Activated CD4-positive, alpha-beta memory T cell treated with anti-CD3 and anti-CD28 coated beads for 36 hours (primary cell): Measurements from ENCODE around the gene TFR2. TPM values are rescaled to one million over a fixed set of nuclear protein-coding genes. Genes with fewer than 3 reads are reported as not detected.

Source experiments
- CTCF ChIA-PET: fragments of 350-600 bp; sonication (Branson Sonifier 250); formaldehyde crosslinking; loops from one replicate; lab custom pipeline; 2021; ENCODE audit warnings: antibody characterized with exemption, inconsistent platforms; lab: Charles Lee
- POLR2A ChIA-PET: fragments of 350-600 bp; sonication (Branson Sonifier 250); formaldehyde crosslinking; loops from one replicate; lab custom pipeline; 2021; ENCODE audit warnings: antibody characterized with exemption; lab: Charles Lee
- DNase-seq: peaks from one replicate; pipeline ENCODE4 v3.0.0-alpha.2; 2020
- H3K27ac Mint-ChIP-seq: one replicate; pipeline ENCODE4 v1.8.0; 2021; ENCODE audit warnings: mixed read lengths
- H3K27me3 Mint-ChIP-seq: one replicate; pipeline ENCODE4 v1.8.0; 2021; ENCODE audit warnings: mixed read lengths
- H3K36me3 Mint-ChIP-seq: one replicate; pipeline ENCODE4 v1.8.0; 2021; ENCODE audit warnings: mixed read lengths
- H3K4me1 Mint-ChIP-seq: one replicate; pipeline ENCODE4 v1.8.0; 2021; ENCODE audit warnings: low read depth, mixed read lengths
- H3K4me3 Mint-ChIP-seq: one replicate; pipeline ENCODE4 v1.8.0; 2021; ENCODE audit warnings: mild to moderate bottlenecking, mixed read lengths
- H3K9me3 Mint-ChIP-seq: one replicate; pipeline ENCODE4 v1.8.0; 2021; ENCODE audit warnings: mixed read lengths
- intact Hi-C: fragments of 100-400 bp; cut with micrococcal nuclease; formaldehyde crosslinking; loops from one replicate; pipeline ENCODE4 v1.15.1; 2023
- total RNA-seq, 2 experiments: library from RNA; stranded (reverse); gene quantifications; one replicate each; pipeline ENCODE4 v1.2.3, GENCODE V29; 2021

Gene TFR2
- total RNA-seq, 2 experiments from 2014 or later, result 8.7 to 9.9 TPM

- no peak for DNase-seq
- ChIA-PET CTCF (interaction anchor here (0.8 kb wide), 1 partner anchor 21 kb away, joined by 3 read pairs; the partner anchor contains the start of genes FBXO24 and LRCH4), POLR2A (no interaction called here)
- H3K9me3 Mint-ChIP-seq, result no peaks in the 10 kb centered on the region
- no peaks in the 10 kb centered on the region for H3K27me3 Mint-ChIP-seq
- intact Hi-C loops, result no loop called here
- H3K4me1 Mint-ChIP-seq, result peaks cover 21% of the 10 kb centered on the region
- peak overlapping the region; percentile 13 for H3K27ac Mint-ChIP-seq
- no peak overlapping the region for H3K4me3 Mint-ChIP-seq
- no peaks in the 10 kb centered on the region for H3K36me3 Mint-ChIP-seq
Measured at GRCh38 chr7:100607111-100607510, 34.2 kb downstream of the TFR2 start.

DNA sequence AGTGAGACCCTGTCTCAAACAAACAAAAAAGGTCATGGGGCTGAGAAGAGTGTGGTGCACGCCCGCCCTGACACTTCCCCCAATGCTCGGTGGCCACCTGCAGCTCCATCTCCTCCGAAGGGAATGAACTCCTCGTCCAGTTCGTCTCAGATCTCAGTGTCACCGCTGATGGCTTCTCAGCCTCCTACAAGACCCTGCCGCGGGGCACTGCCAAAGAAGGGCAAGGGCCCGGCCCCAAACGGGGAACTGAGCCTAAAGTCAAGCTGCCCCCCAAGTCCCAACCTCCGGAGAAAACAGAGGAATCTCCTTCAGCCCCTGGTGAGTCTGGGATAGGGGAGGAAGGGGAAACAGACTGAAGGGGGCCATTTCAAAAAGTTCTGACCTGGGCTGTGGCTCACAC, 35.0 kb downstream of the TFR2 start:
- Mint-ChIP-seq H3K4me3 (no peak overlapping the region), H3K4me1 (peaks cover 21% of the 10 kb centered on the region), H3K27me3 (no peaks in the 10 kb centered on the region), H3K27ac (no peak overlapping the region), H3K9me3 (no peaks in the 10 kb centered on the region), H3K36me3 (no peaks in the 10 kb centered on the region)
- ChIA-PET CTCF (interaction anchor here (2.2 kb wide), 1 partner anchor 99 kb away, joined by 9 read pairs; the partner anchor contains the start of gene POP7), POLR2A (interaction anchor here (1.4 kb wide), 1 partner anchor 20 kb away, joined by 5 read pairs; the partner anchor contains the start of genes FBXO24 and LRCH4)
- no peak for DNase-seq
- intact Hi-C loops, result no loop called here

DNA sequence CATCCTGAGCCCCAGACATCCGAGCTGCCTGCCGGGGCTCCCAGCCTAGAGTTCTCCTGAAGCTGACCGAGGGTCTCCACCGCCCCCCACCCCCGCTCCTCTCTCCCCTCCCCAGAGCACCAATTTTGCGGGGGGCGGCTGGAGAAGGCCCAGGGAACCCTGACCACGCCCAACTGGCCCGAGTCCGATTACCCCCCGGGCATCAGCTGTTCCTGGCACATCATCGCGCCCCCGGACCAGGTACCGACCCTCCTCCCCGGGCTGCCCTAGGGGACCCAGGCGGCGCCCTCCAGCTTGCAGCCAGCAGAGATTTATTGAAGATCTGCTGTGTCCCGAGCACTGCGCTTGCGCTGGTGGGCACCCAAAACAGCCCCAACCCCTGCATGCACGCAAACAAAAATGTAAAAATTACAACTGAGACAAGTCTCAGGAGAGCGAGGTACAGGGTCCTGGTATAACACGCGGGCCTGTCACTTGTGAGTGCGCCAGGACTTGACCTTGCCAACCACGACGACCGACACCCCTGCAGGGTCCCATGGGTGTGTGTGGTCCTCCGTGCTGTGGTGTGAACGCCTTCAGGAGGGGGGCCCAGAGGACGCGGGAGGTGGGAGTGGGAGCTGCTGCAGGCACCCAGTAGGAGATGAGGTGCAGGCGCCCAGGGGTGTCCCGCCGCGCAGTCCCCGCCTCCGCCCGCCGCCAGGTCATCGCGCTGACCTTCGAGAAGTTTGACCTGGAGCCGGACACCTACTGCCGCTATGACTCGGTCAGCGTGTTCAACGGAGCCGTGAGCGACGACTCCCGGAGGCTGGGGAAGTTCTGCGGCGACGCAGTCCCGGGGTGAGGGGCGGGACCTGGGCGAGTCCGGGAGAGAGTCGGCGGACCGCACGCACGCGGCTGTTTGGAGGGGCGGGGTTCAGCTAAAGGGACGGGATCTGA, 36.1 kb downstream of the TFR2 start:
- H3K36me3 Mint-ChIP-seq, result no peaks in the 10 kb centered on the region
- CTCF ChIA-PET, result interaction anchor here (0.8 to 2.2 kb wide), 8 partner anchors 15 to 247 kb away, joined by 3 to 13 read pairs (median 4); partner anchors contain the start of genes FBXO24, LRCH4, POP7 and SLC12A9
- H3K4me1 Mint-ChIP-seq, result peaks cover 18% of the 10 kb centered on the region
- H3K27me3 Mint-ChIP-seq, result no peaks in the 10 kb centered on the region
- H3K4me3 Mint-ChIP-seq, result peak overlapping the region; percentile 70
- intact Hi-C loops, result loop anchor here (1.0 to 2.0 kb wide), 4 partner anchors 7 to 90 kb away; partner anchors contain the start of genes FBXO24, GIGYF1, LRCH4 and MOSPD3
- no peak overlapping the region for H3K27ac Mint-ChIP-seq
- POLR2A ChIA-PET, result interaction anchor here (0.7 to 1.4 kb wide), 3 partner anchors 19 to 34 kb away, joined by 3 to 5 read pairs (median 3); partner anchors contain the start of genes FBXO24 and LRCH4
- no peaks in the 10 kb centered on the region for H3K9me3 Mint-ChIP-seq
- peak; percentile 61 for DNase-seq

GRCh38 chr7:100604028-100604975, 37.0 kb downstream of the TFR2 start:
- H3K4me3 Mint-ChIP-seq, result peak overlapping the region; percentile 80
- DNase-seq, result peak; percentile 85
- intact Hi-C loops, result loop anchor here (1.0 to 2.0 kb wide), 4 partner anchors 8 to 90 kb away; partner anchors contain the start of genes FBXO24, GIGYF1, LRCH4 and MOSPD3
- H3K27me3 Mint-ChIP-seq, result no peaks in the 10 kb centered on the region
- ChIA-PET CTCF (interaction anchor here (0.8 to 2.2 kb wide), 13 partner anchors 9 to 248 kb away, joined by 3 to 13 read pairs (median 4); partner anchors contain the start of genes FBXO24, LRCH4, MOSPD3 and POP7), POLR2A (interaction anchor here (0.7 to 1.8 kb wide), 4 partner anchors 8 to 101 kb away, joined by 3 to 5 read pairs (median 3); partner anchors contain the start of genes MOSPD3 and POP7)
- peak overlapping the region; percentile 52 for H3K27ac Mint-ChIP-seq
- no peaks in the 10 kb centered on the region for H3K9me3 Mint-ChIP-seq
- H3K36me3 Mint-ChIP-seq, result no peaks in the 10 kb centered on the region
- peaks cover 18% of the 10 kb centered on the region for H3K4me1 Mint-ChIP-seq

GRCh38 chr7:100603726-100604027, 37.7 kb downstream of the TFR2 start:
- Mint-ChIP-seq H3K9me3 (no peaks in the 10 kb centered on the region), H3K4me1 (peaks cover 18% of the 10 kb centered on the region), H3K27me3 (no peaks in the 10 kb centered on the region), H3K4me3 (peak overlapping the region; percentile 80), H3K27ac (peak overlapping the region; percentile 52), H3K36me3 (no peaks in the 10 kb centered on the region)
- intact Hi-C loops, result loop anchor here (1.0 to 2.0 kb wide), 4 partner anchors 9 to 91 kb away; partner anchors contain the start of genes FBXO24, GIGYF1, LRCH4 and MOSPD3
- ChIA-PET POLR2A (interaction anchor here (0.7 to 1.8 kb wide), 3 partner anchors 9 to 102 kb away, joined by 3 to 5 read pairs (median 3); partner anchors contain the start of genes MOSPD3 and POP7), CTCF (interaction anchor here (0.8 to 2.2 kb wide), 6 partner anchors 9 to 249 kb away, joined by 3 to 5 read pairs (median 4); partner anchors contain the start of genes FBXO24, MOSPD3 and SLC12A9)
- DNase-seq, result no peak

GRCh38 chr7:100602889-100603725, 38.2 kb downstream of the TFR2 start:
- Mint-ChIP-seq H3K4me3 (peak overlapping the region; percentile 80), H3K4me1 (peaks cover 18% of the 10 kb centered on the region), H3K27me3 (no peaks in the 10 kb centered on the region), H3K36me3 (no peaks in the 10 kb centered on the region), H3K27ac (no peak overlapping the region), H3K9me3 (no peaks in the 10 kb centered on the region)
- intact Hi-C loops, result no loop called here
- CTCF ChIA-PET, result interaction anchor here (0.8 to 1.6 kb wide), 5 partner anchors 10 to 102 kb away, joined by 3 to 5 read pairs (median 4); partner anchors contain the start of genes FBXO24 and MOSPD3
- no peak for DNase-seq
- POLR2A ChIA-PET, result interaction anchor here (1.2 to 1.8 kb wide), 2 partner anchors 30 to 102 kb away, joined by 3 to 5 read pairs; partner anchors contain the start of gene POP7

GRCh38 chr7:100600730-100601038, 40.7 kb downstream of the TFR2 start:
- H3K4me1 Mint-ChIP-seq, result peaks cover 16% of the 10 kb centered on the region
- H3K27ac Mint-ChIP-seq, result no peak overlapping the region
- no peaks in the 10 kb centered on the region for H3K27me3 Mint-ChIP-seq
- CTCF ChIA-PET, result no interaction called here
- no peaks in the 10 kb centered on the region for H3K36me3 Mint-ChIP-seq
- POLR2A ChIA-PET, result no interaction called here
- no peak for DNase-seq
- H3K4me3 Mint-ChIP-seq, result no peak overlapping the region
- intact Hi-C loops, result no loop called here
- no peaks in the 10 kb centered on the region for H3K9me3 Mint-ChIP-seq

DNA sequence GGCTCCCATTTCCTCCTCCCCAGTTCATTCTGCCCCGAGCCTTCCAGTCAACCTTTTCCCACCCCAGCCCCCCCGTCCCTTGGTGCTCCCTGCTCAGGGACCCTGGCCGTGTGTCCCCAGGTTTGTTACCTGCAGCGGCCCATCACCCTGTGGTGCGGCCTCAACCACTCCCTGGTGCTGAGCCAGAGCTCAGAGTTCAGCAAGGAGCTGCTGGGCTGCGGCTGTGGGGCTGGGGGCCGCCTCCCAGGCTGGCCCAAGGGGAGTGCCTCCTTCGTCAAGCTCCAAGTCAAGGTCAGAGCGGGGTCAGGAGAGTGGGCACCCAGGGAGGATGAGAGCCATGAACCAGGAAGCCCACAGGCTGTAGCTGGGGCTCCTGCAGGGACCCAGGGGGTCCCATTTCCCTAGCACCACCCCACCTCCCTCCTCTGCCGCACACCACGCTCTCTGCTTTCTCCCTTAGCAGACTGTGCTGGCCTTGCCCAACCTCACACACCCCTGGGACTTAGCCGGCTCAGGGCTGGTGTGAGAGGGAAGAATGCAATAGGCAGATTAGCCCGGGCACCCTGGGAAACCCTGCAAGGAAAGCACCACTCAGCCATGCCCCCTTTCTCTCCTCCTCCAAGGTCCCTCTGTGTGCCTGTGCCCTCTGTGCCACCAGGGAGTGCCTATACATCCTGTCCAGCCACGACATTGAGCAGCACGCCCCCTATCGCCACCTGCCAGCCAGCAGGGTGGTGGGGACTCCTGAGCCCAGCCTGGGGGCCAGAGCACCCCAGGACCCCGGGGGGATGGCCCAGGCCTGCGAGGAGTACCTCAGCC, 41.2 kb downstream of the TFR2 start:
- no peaks in the 10 kb centered on the region for H3K36me3 Mint-ChIP-seq
- intact Hi-C loops, result no loop called here
- no peaks in the 10 kb centered on the region for H3K27me3 Mint-ChIP-seq
- ChIA-PET POLR2A (no interaction called here), CTCF (interaction anchor here (0.6 kb wide), 1 partner anchor 106 kb away, joined by 4 read pairs; the partner anchor contains the start of gene POP7)
- no peaks in the 10 kb centered on the region for H3K9me3 Mint-ChIP-seq
- no peak overlapping the region for H3K27ac Mint-ChIP-seq
- H3K4me1 Mint-ChIP-seq, result peaks cover 11% of the 10 kb centered on the region
- H3K4me3 Mint-ChIP-seq, result no peak overlapping the region
- no peak for DNase-seq

GRCh38 chr7:100598425-100598824, 42.9 kb downstream of the TFR2 start:
- no peaks in the 10 kb centered on the region for H3K27me3 Mint-ChIP-seq
- H3K4me1 Mint-ChIP-seq, result peaks cover 3% of the 10 kb centered on the region
- intact Hi-C loops, result no loop called here
- ChIA-PET POLR2A (no interaction called here), CTCF (interaction anchor here (1.2 kb wide), 1 partner anchor 107 kb away, joined by 3 read pairs; the partner anchor contains the start of gene POP7)
- H3K4me3 Mint-ChIP-seq, result no peak overlapping the region
- DNase-seq, result no peak
- no peak overlapping the region for H3K27ac Mint-ChIP-seq
- H3K9me3 Mint-ChIP-seq, result no peaks in the 10 kb centered on the region
- H3K36me3 Mint-ChIP-seq, result no peaks in the 10 kb centered on the region

- no peak overlapping the region for H3K4me3 Mint-ChIP-seq
- intact Hi-C loops, result no loop called here
- DNase-seq, result no peak
- H3K9me3 Mint-ChIP-seq, result no peaks in the 10 kb centered on the region
- ChIA-PET CTCF (interaction anchor here (1.3 to 1.8 kb wide), 3 partner anchors 9 to 39 kb away, joined by 3 to 4 read pairs (median 4); partner anchors contain the start of gene FBXO24), POLR2A (no interaction called here)
- no peak overlapping the region for H3K27ac Mint-ChIP-seq
- H3K36me3 Mint-ChIP-seq, result no peaks in the 10 kb centered on the region
- no peaks in the 10 kb centered on the region for H3K4me1 Mint-ChIP-seq
- no peaks in the 10 kb centered on the region for H3K27me3 Mint-ChIP-seq
Measured at GRCh38 chr7:100595188-100595587, 46.2 kb downstream of the TFR2 start.
